Airway epithelial cell (primary cell): Measurements from ENCODE around the gene DTX3L. TPM values are rescaled to one million over a fixed set of nuclear protein-coding genes. Genes with fewer than 3 reads are reported as not detected.

ENCODE experiments used
- total RNA-seq: library from RNA; depleted of rRNA; stranded (reverse); fragments of >200 nt; gene quantifications from 2 replicates; pipeline ENCODE4 v1.2.3, GENCODE V29; 2015

The DTX3L gene
- 5.2 and 7.5 TPM in 2 replicates for total RNA-seq

GRCh38 chr3:122564155-122564912 lies at the start of gene DTX3L, which contains the start of gene PARP9:
DTX3L (plus strand) TSS chr3:122564338; CDS start chr3:122564427, 89 bp downstream.
PARP9 (minus strand) TSS chr3:122564300; CDS start chr3:122559620, 4,680 bp downstream.

DNA sequence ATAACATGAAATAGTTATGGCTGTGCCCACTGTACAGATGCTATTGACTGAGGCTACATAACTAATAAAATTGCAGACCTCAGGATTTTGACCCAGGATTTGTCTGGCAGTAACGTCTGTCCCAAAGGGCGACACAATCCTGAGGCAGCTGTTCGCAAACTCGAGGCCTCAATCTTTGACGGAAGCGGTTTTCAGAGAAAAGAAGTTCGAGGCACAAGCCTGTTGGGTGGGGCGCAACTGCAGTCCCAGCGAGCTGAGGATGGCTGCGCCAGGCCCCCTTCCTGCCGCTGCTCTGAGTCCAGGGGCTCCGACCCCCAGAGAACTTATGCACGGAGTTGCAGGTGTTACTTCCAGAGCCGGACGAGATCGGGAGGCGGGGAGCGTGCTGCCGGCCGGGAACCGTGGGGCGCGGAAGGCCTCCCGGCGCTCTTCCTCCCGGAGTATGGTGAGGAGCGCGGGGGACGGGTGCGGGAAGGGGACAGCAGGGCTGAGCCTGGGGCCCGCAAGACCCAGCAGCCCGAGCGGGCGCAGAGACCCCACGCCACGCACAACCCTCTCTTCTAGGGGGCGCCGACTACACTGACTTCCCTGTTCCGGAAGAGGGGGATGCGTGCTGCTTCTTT lies 13.4 kb downstream of the DTX3L start, which contains the start of gene PARP15:
TSS of gene PARP15 (plus strand) at position 242 of the 623 bp plus-strand sequence. CDS start at position 260, 18 bp downstream.

Other genes with a start within 250 kb of the DTX3L start
- gene CSTA, start 239.1 kb upstream of the DTX3L start, total RNA-seq, result 1,450 and 1,557 TPM in 2 replicates
- gene MIX23, start 181.1 kb upstream of the DTX3L start, total RNA-seq, result 35.0 and 42.8 TPM in 2 replicates
- 57.5 and 64.2 TPM in 2 replicates for gene FAM162A, start 180.2 kb upstream of the DTX3L start, total RNA-seq
- gene WDR5B, start 148.3 kb upstream of the DTX3L start, total RNA-seq, result 1.6 and 1.8 TPM in 2 replicates
- gene KPNA1, start 49.4 kb upstream of the DTX3L start, total RNA-seq, result 17.7 and 29.8 TPM in 2 replicates
- 7.4 and 7.5 TPM in 2 replicates for gene PARP9, start within 50 bp of the DTX3L start, total RNA-seq
- gene PARP15, start 13.3 kb downstream of the DTX3L start, total RNA-seq, result 0.07 and 0.19 TPM in 2 replicates
- gene PARP14, start 116.5 kb downstream of the DTX3L start, total RNA-seq, result 6.7 and 8.7 TPM in 2 replicates
- 1.9 and 3.1 TPM in 2 replicates for gene HSPBAP1, start 229.5 kb downstream of the DTX3L start, total RNA-seq
- gene SLC49A4, start 230.7 kb downstream of the DTX3L start, total RNA-seq, result 13.3 and 14.0 TPM in 2 replicates